Esophagus squamous epithelium (tissue), 5 donors: Measurements from ENCODE around the gene CDH2. TPM values are rescaled to one million over a fixed set of nuclear protein-coding genes. Genes with fewer than 3 reads are reported as not detected.

ENCODE experiments used
- DNase-seq: peaks from one replicate; lab custom pipeline; 2025; lab: John Stamatoyannopoulos, UW
- H3K27ac ChIP-seq, 4 donors: fragments of 200-600 bp; sonication (generic); one replicate each; pipeline ENCODE4 v1.5.1; 2016 to 2019; ENCODE audit warnings: mild to moderate bottlenecking in 1 of 4
- H3K27me3 ChIP-seq, 4 donors: fragments of 200-600 bp; sonication (generic); 1 replicate in 3 of 4; 2 replicates in 1 of 4; pipeline versions ENCODE4 v1.5.1 to v1.6.0; 2017 to 2021; ENCODE audit warnings: antibody characterized with exemption in 1 of 4
- H3K36me3 ChIP-seq, 3 donors: fragments of 200-600 bp; sonication (generic); one replicate each; pipeline ENCODE4 v1.5.1; 2016 to 2019
- H3K4me1 ChIP-seq, 3 donors: fragments of 200-600 bp; sonication (generic); one replicate each; pipeline ENCODE4 v1.5.1; 2017 to 2019
- H3K4me3 ChIP-seq, 4 donors: fragments of 200-600 bp; sonication (generic); 1 replicate in 3 of 4; 2 replicates in 1 of 4; pipeline ENCODE4 v1.5.1; 2016 to 2019; ENCODE audit warnings: mild to moderate bottlenecking in 2 of 4, moderate library complexity in 1 of 4
- H3K9me3 ChIP-seq, 3 donors: fragments of 200-600 bp; sonication (generic); one replicate each; pipeline ENCODE4 v1.5.1; 2016 to 2019
- CTCF ChIP-seq, 6 experiments: fragments of 450-650 bp in 4 of 6; fragments of 200-600 bp in 2 of 6; sonication (generic) in 2 of 6; IDR thresholded peaks; one replicate each; pipeline ENCODE4 v1.5.1; 2016 to 2019; ENCODE audit warnings: antibody characterized with exemption in 6 of 6, mild to moderate bottlenecking in 4 of 6, moderate library complexity in 4 of 6
- POLR2A ChIP-seq, 4 donors: fragments of 450-650 bp; IDR thresholded peaks; one replicate each; pipeline ENCODE4 v1.6.1; 2017; ENCODE audit warnings: antibody characterized with exemption in 4 of 4, mild to moderate bottlenecking in 4 of 4, moderate library complexity in 3 of 4
- WGBS, 2 donors: methylation state at CpG; one replicate each; pipeline ENCODE4 v1.1.5; 2018; 5-methylcytosine and 5-hydroxymethylcytosine counted together
- intact Hi-C: fragments of 100-400 bp; cut with DNase I; formaldehyde crosslinking; loops from one replicate; pipeline ENCODE4 v1.15.0; 2022
- total RNA-seq, 4 donors: library from RNA; depleted of rRNA; stranded (reverse); fragments of >200 nt; gene quantifications; one replicate each; pipeline ENCODE4 v1.1.0, GENCODE V29; 2016
- donor health status: DM: yes; HTN: yes; CAD: no.

The CDH2 gene
- total RNA-seq, 4 donors from 2014 or later, result 0.11 to 0.88 (median 0.28) TPM

- Histone ChIP-seq H3K36me3 (no peaks in the 10 kb centered on the region), H3K27me3 (no peaks in the 10 kb centered on the region), H3K9me3 (no peaks in the 10 kb centered on the region), H3K27ac (no peak overlapping the region), H3K4me1 (no peaks in the 10 kb centered on the region), H3K4me3 (no peak overlapping the region)
- intact Hi-C loops, result no loop called here
- no peak for DNase-seq
- TF ChIP-seq POLR2A (IDR thresholded peaks at IDR 0.05) (no peak), CTCF (IDR thresholded peaks at IDR 0.05) (no peak)
- WGBS, 2 donors, result 47 to 51% methylated on average over 2 of the region's 2 CpGs
These were observed 227.9 kb downstream of the CDH2 start for GRCh38 chr18:27948986-27949385.

- WGBS, 2 donors, result 79 to 84% methylated on average over 6 of the region's 6 CpGs
- Histone ChIP-seq H3K27ac (no peak overlapping the region), H3K4me3 (no peak overlapping the region), H3K9me3 (no peaks in the 10 kb centered on the region), H3K4me1 (no peaks in the 10 kb centered on the region), H3K36me3 (no peaks in the 10 kb centered on the region), H3K27me3 (no peaks in the 10 kb centered on the region)
- TF ChIP-seq POLR2A (IDR thresholded peaks at IDR 0.05) (no peak), CTCF (IDR thresholded peaks at IDR 0.05) (no peak)
- intact Hi-C loops, result no loop called here
- no peak for DNase-seq
These were observed 234.2 kb downstream of the CDH2 start for GRCh38 chr18:27942706-27943105.

- Histone ChIP-seq H3K4me3 (no peak overlapping the region), H3K27ac (no peak overlapping the region), H3K36me3 (no peaks in the 10 kb centered on the region), H3K9me3 (no peaks in the 10 kb centered on the region), H3K27me3 (no peaks in the 10 kb centered on the region), H3K4me1 (no peaks in the 10 kb centered on the region)
- TF ChIP-seq POLR2A (IDR thresholded peaks at IDR 0.05) (no peak), CTCF (IDR thresholded peaks at IDR 0.05) (no peak)
- WGBS, 2 donors, result 41 to 47% methylated on average over 3 of the region's 3 CpGs
- intact Hi-C loops, result no loop called here
- no peak for DNase-seq
These were observed 245.4 kb downstream of the CDH2 start for GRCh38 chr18:27931535-27931934.

GRCh38 chr18:27922780-27923179 lies 254.2 kb downstream of the CDH2 start:
- DNase-seq, result no peak
- 30 to 55% methylated on average over 5 of the region's 5 CpGs for WGBS, 2 donors
- intact Hi-C loops, result no loop called here
- Histone ChIP-seq H3K27ac (peak overlapping the region in 1 of 4 donors; percentile 50), H3K9me3 (no peaks in the 10 kb centered on the region), H3K4me3 (no peak overlapping the region), H3K36me3 (no peaks in the 10 kb centered on the region), H3K27me3 (no peaks in the 10 kb centered on the region), H3K4me1 (peaks cover 4 to 17% (median 5%) of the 10 kb centered on the region in 3 donors)
- TF ChIP-seq CTCF (IDR thresholded peaks at IDR 0.05), result no peak
- no peak for TF ChIP-seq POLR2A (IDR thresholded peaks at IDR 0.05)

- intact Hi-C loops, result no loop called here
- Histone ChIP-seq H3K27me3 (no peaks in the 10 kb centered on the region), H3K27ac (peak overlapping the region in 2 of 4 donors; percentile 42 to 50), H3K4me1 (peaks cover 4 to 17% (median 5%) of the 10 kb centered on the region in 3 donors), H3K9me3 (no peaks in the 10 kb centered on the region), H3K4me3 (peak overlapping the region in 3 of 4 donors; percentile 4 to 40 (median 24)), H3K36me3 (no peaks in the 10 kb centered on the region)
- DNase-seq, result no peak
- WGBS, 2 donors, result 33 to 54% methylated on average over 17 to 18 of the region's 18 CpGs
- TF ChIP-seq CTCF (IDR thresholded peaks at IDR 0.05), result no peak
- TF ChIP-seq POLR2A (IDR thresholded peaks at IDR 0.05), result no peak
These were observed 254.8 kb downstream of the CDH2 start for GRCh38 chr18:27921904-27922751.
